Measurements from ENCODE around the gene ULBP3. TPM values are rescaled to one million over a fixed set of nuclear protein-coding genes. Genes with fewer than 3 reads are reported as not detected.
A peak's percentile ranks its signal among the peaks of the same experiment; 100 is the strongest.
"Not testable (repeated sequence)": the region's sequence is repeated elsewhere in the genome, so short reads cannot be mapped to it uniquely, and the experiment has no call there.

The ULBP3 gene
- total RNA-seq, 2 experiments from 2014 or later, result 0.44 TPM; not detected in 1

- ATAC-seq (ENCODE audit: poor library complexity); H3K9me3 Mint-ChIP-seq; H3K27ac Mint-ChIP-seq; DNase-seq; H3K36me3 ChIP-seq (ENCODE audit: insufficient read depth, low read length); H3K4me3 ChIP-seq (ENCODE audit: low read length); H3K36me3 Mint-ChIP-seq (ENCODE audit: low read depth); H3K4me3 Mint-ChIP-seq; CTCF ChIA-PET; H3K9me3 ChIP-seq (ENCODE audit: control insufficient read depth in 1 of 2, insufficient read depth in 1 of 2, low read length in 2 of 2); POLR2A ChIA-PET; H3K27ac ChIP-seq (ENCODE audit: low read depth in 1 of 2, low read length in 2 of 2): not testable (repeated sequence)
- H3K4me1 ChIP-seq (ENCODE audit: insufficient read depth, low read length), result peaks cover 14% of the 10 kb centered on the region
- peaks cover 19% of the 10 kb centered on the region for H3K4me1 Mint-ChIP-seq (ENCODE audit: low read depth)
- peaks cover 89% of the 10 kb centered on the region for H3K27me3 Mint-ChIP-seq
- intact Hi-C loops (cut with DNase I, micrococcal nuclease), result loop anchor here in 1 of 2 experiments (5.0 to 10.0 kb wide), 2 partner anchors 292 to 470 kb away; partner anchors contain the start of gene PPIL4
- peaks cover 38 to 59% of the 10 kb centered on the region in 2 experiments for H3K27me3 ChIP-seq (ENCODE audit: control insufficient read depth in 1 of 2, insufficient read depth in 2 of 2, low read length in 2 of 2)
Measured at GRCh38 chr6:150014623-150015280, 54.2 kb downstream of the ULBP3 start.

- peak overlapping the region; percentile 45 for H3K4me3 Mint-ChIP-seq
- POLR2A ChIA-PET; H3K27ac ChIP-seq (ENCODE audit: low read depth in 1 of 2, low read length in 2 of 2); CTCF ChIA-PET; ATAC-seq (ENCODE audit: poor library complexity); DNase-seq; H3K9me3 Mint-ChIP-seq; H3K36me3 Mint-ChIP-seq (ENCODE audit: low read depth); H3K4me3 ChIP-seq (ENCODE audit: low read length); H3K36me3 ChIP-seq (ENCODE audit: insufficient read depth, low read length); H3K27ac Mint-ChIP-seq; H3K9me3 ChIP-seq (ENCODE audit: control insufficient read depth in 1 of 2, insufficient read depth in 1 of 2, low read length in 2 of 2): not testable (repeated sequence)
- H3K4me1 Mint-ChIP-seq (ENCODE audit: low read depth), result peaks cover 19% of the 10 kb centered on the region
- peaks cover 34 to 64% of the 10 kb centered on the region in 2 experiments for H3K27me3 ChIP-seq (ENCODE audit: control insufficient read depth in 1 of 2, insufficient read depth in 2 of 2, low read length in 2 of 2)
- H3K27me3 Mint-ChIP-seq, result peaks cover 88% of the 10 kb centered on the region
- peaks cover 14% of the 10 kb centered on the region for H3K4me1 ChIP-seq (ENCODE audit: insufficient read depth, low read length)
- intact Hi-C loops (cut with DNase I, micrococcal nuclease), result loop anchor here in 1 of 2 experiments (10.0 kb wide), 1 partner anchor 469 kb away; the partner anchor contains the start of gene PPIL4
Measured at GRCh38 chr6:150013785-150014622, 54.9 kb downstream of the ULBP3 start.

- H3K36me3 Mint-ChIP-seq (ENCODE audit: low read depth); H3K9me3 Mint-ChIP-seq; H3K9me3 ChIP-seq (ENCODE audit: control insufficient read depth in 1 of 2, insufficient read depth in 1 of 2, low read length in 2 of 2); H3K36me3 ChIP-seq (ENCODE audit: insufficient read depth, low read length); H3K4me3 ChIP-seq (ENCODE audit: low read length); ATAC-seq (ENCODE audit: poor library complexity); DNase-seq; CTCF ChIA-PET; H3K4me3 Mint-ChIP-seq; H3K27ac ChIP-seq (ENCODE audit: low read depth in 1 of 2, low read length in 2 of 2); POLR2A ChIA-PET; H3K27ac Mint-ChIP-seq: not testable (repeated sequence)
- Histone ChIP-seq H3K4me1 (ENCODE audit: insufficient read depth, low read length) (peaks cover 16% of the 10 kb centered on the region), H3K27me3 (ENCODE audit: control insufficient read depth in 1 of 2, insufficient read depth in 2 of 2, low read length in 2 of 2) (peaks cover 35 to 64% of the 10 kb centered on the region in 2 experiments)
- Mint-ChIP-seq H3K27me3 (peaks cover 88% of the 10 kb centered on the region), H3K4me1 (ENCODE audit: low read depth) (peaks cover 19% of the 10 kb centered on the region)
- intact Hi-C loops (cut with DNase I, micrococcal nuclease), result loop anchor here in 1 of 2 experiments (10.0 kb wide), 1 partner anchor 468 kb away; the partner anchor contains the start of gene PPIL4
Measured at GRCh38 chr6:150012846-150013784, 55.8 kb downstream of the ULBP3 start.

Other genes starting within 250 kb of the ULBP3 start
- under 1 TPM; 0.75 to 0.99 TPM for gene LRP11, start 204.8 kb downstream of the ULBP3 start, total RNA-seq
- not detected for gene RAET1E, start 171.0 kb downstream of the ULBP3 start, total RNA-seq
- not detected for gene RAET1G, start 146.0 kb downstream of the ULBP3 start, total RNA-seq
- 1 to 10 TPM; 1.8 to 1.9 TPM for gene ULBP2, start 127.1 kb downstream of the ULBP3 start, total RNA-seq
- gene ULBP1, start 105.2 kb downstream of the ULBP3 start, total RNA-seq, result under 1 TPM; 0.08 to 0.14 TPM
- not detected for gene RAET1L, start 43.6 kb downstream of the ULBP3 start, total RNA-seq
- gene PPP1R14C, start 73.9 kb upstream of the ULBP3 start, total RNA-seq, result not detected